Astrocyte of the cerebellum (primary cell): ENCODE measurements around the gene NUDT16.

Experiments used
- DNase-seq: peaks from one replicate; pipeline ENCODE4 v3.0.0-alpha.2; 2011; ENCODE audit warnings: low read depth
- H3K4me3 ChIP-seq: 2 replicates; pipeline ENCODE4 v1.5.1; 2011; ENCODE audit warnings: mild to moderate bottlenecking, low read depth, low read length, moderate library complexity
- CTCF ChIP-seq: IDR thresholded peaks from 2 replicates; pipeline ENCODE4 v1.5.1; 2012; ENCODE audit warnings: low read length, low read depth, moderate library complexity, mild to moderate bottlenecking; ENCODE audit errors: missing control alignments
- in situ Hi-C: cut with HindIII; loops from 2 replicates; pipeline ENCODE4 v1.10.0; 2017; ENCODE audit warnings: low sequenced_read_pairs

NUDT16 gene

GRCh38 chr3:131431754-131432153, 50.2 kb downstream of the NUDT16 start:
- no peak overlapping the region for H3K4me3 ChIP-seq
- TF ChIP-seq CTCF = no peak
- in situ Hi-C loops = no loop called here
- DNase-seq = no peak

GRCh38 chr3:131432441-131432840, 50.9 kb downstream of the NUDT16 start:
- H3K4me3 ChIP-seq = no peak overlapping the region
- no peak for TF ChIP-seq CTCF
- no peak for DNase-seq
- in situ Hi-C loops = no loop called here

GRCh38 chr3:131435000-131435399, 53.4 kb downstream of the NUDT16 start:
- TF ChIP-seq CTCF = no peak
- in situ Hi-C loops = no loop called here
- no peak for DNase-seq
- no peak overlapping the region for H3K4me3 ChIP-seq
